A673 (cell line): ENCODE data around the gene IFRD2. TPM values are rescaled to one million over a fixed set of nuclear protein-coding genes. Genes with fewer than 3 reads are reported as not detected.
"Not testable (repeated sequence)": the region's sequence is repeated elsewhere in the genome, so short reads cannot be mapped to it uniquely, and the experiment has no call there.

Experiments used
- BruUV-seq: library from RNA; stranded (reverse); fragments of 400-500 nt; replicated peaks from 2 replicates; lab custom pipeline; 2021; lab: Mats Ljungman, UMichigan
- CTCF ChIA-PET: fragments of 300-600 bp; sonication (Branson Sonifier 250); formaldehyde crosslinking; loops from one replicate; lab custom pipeline; 2022; ENCODE audit warnings: antibody characterized with exemption; lab: Charles Lee
- POLR2A ChIA-PET: fragments of 300-600 bp; sonication (Branson Sonifier 250); formaldehyde crosslinking; loops from one replicate; lab custom pipeline; 2022; ENCODE audit warnings: antibody characterized with exemption; ENCODE audit not compliant: low non-redundant PET; lab: Charles Lee
- DNase-seq: peaks from one replicate; pipeline ENCODE4 v3.0.0-alpha.2; 2015; ENCODE audit warnings: low spot score
- H3K27ac ChIP-seq: fragments of 200-600 bp; sonication (generic); 2 replicates; pipeline ENCODE4 v1.5.1; 2016; ENCODE audit warnings: mixed run types, low read depth, mild to moderate bottlenecking, mixed read lengths, antibody characterized with exemption, low read length; ENCODE audit not compliant: poor library complexity, severe bottlenecking
- H3K27me3 ChIP-seq: fragments of 200-600 bp; sonication (generic); replicated peaks from 2 replicates; pipeline ENCODE4 v1.6.1; 2017; ENCODE audit warnings: mixed run types, low read depth, mild to moderate bottlenecking, mixed read lengths, antibody characterized with exemption, low read length; ENCODE audit not compliant: insufficient read depth, poor library complexity
- H3K36me3 ChIP-seq: fragments of 200-600 bp; sonication (generic); 2 replicates; pipeline ENCODE4 v1.6.1; 2016; ENCODE audit warnings: mixed run types, mild to moderate bottlenecking, mixed read lengths, antibody characterized with exemption, low read length; ENCODE audit not compliant: insufficient read depth, poor library complexity, severe bottlenecking
- H3K4me1 ChIP-seq: fragments of 200-600 bp; sonication (generic); 2 replicates; pipeline ENCODE4 v1.6.1; 2017; ENCODE audit warnings: mixed run types, mild to moderate bottlenecking, mixed read lengths, antibody characterized with exemption, low read length; ENCODE audit not compliant: insufficient read depth, poor library complexity, severe bottlenecking
- H3K4me3 ChIP-seq: fragments of 200-600 bp; sonication (generic); 2 replicates; pipeline ENCODE4 v1.5.1; 2016; ENCODE audit warnings: low read depth, mixed run types, mild to moderate bottlenecking, mixed read lengths, low read length; ENCODE audit not compliant: poor library complexity, severe bottlenecking
- H3K9me3 ChIP-seq: fragments of 200-600 bp; sonication (generic); 2 replicates; pipeline ENCODE4 v1.6.1; 2016; ENCODE audit warnings: mixed run types, low read depth, mild to moderate bottlenecking, mixed read lengths, antibody characterized with exemption, low read length; ENCODE audit not compliant: poor library complexity, severe bottlenecking
- EZH2 ChIP-seq: fragments of 200-600 bp; sonication (generic); IDR thresholded peaks from 2 replicates; pipeline ENCODE4 v1.6.1; 2017; ENCODE audit warnings: borderline replicate concordance, low read depth, mild to moderate bottlenecking, mixed read lengths, antibody characterized with exemption, low read length; ENCODE audit not compliant: poor library complexity, severe bottlenecking
- intact Hi-C: fragments of 100-400 bp; cut with micrococcal nuclease; formaldehyde crosslinking; loops from one replicate; pipeline ENCODE4 v1.10.0; 2022; ENCODE audit not compliant: unreplicated experiment
- total RNA-seq: library from RNA; stranded (reverse); gene quantifications from 2 replicates; pipeline ENCODE4 v1.2.3, GENCODE V29; 2021
- TF ChIP-seq, protein P1 (sequence below): fragments of 300-800, 200-600 bp; sonication (generic); conservative IDR thresholded peaks from 2 replicates; pipeline ENCODE4 v1.5.1; 2017; ENCODE audit warnings: low read depth, mild to moderate bottlenecking, antibody characterized with exemption, low read length, moderate library complexity, mixed read lengths

IFRD2 gene
- total RNA-seq, 1 experiment from 2014 or later: 77.4 TPM

DNA sequence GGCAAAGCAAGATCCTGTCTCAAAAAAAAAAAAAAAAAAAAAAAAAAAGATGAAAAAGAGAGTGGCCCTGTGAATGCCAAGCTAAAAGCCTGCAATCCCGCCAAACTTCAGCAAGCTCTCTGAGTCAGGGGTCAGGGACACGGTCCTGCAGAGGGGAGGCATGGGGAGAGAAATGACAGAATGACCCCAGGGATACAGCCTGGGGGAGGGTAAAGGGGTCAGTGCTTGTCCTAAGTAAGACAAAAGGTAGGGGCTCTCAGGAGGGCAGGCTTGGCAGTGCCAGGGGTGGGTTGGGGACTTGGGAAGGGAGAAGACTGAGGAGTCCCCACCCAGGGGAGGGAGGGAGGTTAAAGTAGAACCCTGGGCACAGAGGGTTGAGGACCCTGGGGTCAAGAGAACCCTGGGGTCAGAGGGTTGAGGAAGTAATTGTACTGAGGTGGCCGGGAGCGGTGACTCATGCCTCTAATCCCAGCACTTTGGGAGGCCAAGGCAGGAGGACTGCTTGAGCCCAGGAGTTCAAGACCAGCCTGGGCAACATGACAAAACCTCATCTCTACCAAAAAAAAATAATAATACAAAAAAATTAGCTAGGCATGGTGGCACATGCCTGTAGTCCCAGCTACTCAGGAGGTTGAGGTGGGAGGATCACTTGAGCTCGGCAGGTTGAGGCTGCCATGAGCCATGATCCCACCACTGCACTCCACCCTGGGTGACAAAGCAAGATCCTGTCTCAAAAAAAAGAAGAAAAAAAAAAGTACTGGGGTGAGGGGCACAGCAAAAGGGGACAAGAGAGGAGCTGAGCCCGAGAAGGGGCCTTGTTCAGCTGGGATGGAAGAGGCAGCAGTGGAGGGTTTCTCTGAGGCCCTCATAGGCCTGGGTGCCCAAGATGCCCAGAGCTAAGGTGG lies 28.5 kb downstream of the IFRD2 start:
- H3K27ac ChIP-seq: peak overlapping the region; percentile 37
- no TSS peak for BruUV-seq
- ChIA-PET POLR2A (interaction anchor here (0.6 kb wide), 1 partner anchor 19 kb away, joined by 13 read pairs; no protein-coding TSS in a partner anchor), CTCF (interaction anchor here (0.9 kb wide), 1 partner anchor 17 kb away, joined by 3 read pairs; no protein-coding TSS in a partner anchor)
- no peaks in the 10 kb centered on the region for H3K9me3 ChIP-seq
- H3K36me3 ChIP-seq: no peaks in the 10 kb centered on the region
- intact Hi-C loops: loop anchor here (10.0 kb wide), 1 partner anchor 139 kb away; no protein-coding TSS in a partner anchor
- no peak for TF ChIP-seq EZH2
- TF ChIP-seq, protein P1, sequence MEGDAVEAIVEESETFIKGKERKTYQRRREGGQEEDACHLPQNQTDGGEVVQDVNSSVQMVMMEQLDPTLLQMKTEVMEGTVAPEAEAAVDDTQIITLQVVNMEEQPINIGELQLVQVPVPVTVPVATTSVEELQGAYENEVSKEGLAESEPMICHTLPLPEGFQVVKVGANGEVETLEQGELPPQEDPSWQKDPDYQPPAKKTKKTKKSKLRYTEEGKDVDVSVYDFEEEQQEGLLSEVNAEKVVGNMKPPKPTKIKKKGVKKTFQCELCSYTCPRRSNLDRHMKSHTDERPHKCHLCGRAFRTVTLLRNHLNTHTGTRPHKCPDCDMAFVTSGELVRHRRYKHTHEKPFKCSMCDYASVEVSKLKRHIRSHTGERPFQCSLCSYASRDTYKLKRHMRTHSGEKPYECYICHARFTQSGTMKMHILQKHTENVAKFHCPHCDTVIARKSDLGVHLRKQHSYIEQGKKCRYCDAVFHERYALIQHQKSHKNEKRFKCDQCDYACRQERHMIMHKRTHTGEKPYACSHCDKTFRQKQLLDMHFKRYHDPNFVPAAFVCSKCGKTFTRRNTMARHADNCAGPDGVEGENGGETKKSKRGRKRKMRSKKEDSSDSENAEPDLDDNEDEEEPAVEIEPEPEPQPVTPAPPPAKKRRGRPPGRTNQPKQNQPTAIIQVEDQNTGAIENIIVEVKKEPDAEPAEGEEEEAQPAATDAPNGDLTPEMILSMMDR: no peak
- no peaks in the 10 kb centered on the region for H3K27me3 ChIP-seq
- no peak for DNase-seq
- no peak overlapping the region for H3K4me3 ChIP-seq
- peaks cover 20% of the 10 kb centered on the region for H3K4me1 ChIP-seq

DNA sequence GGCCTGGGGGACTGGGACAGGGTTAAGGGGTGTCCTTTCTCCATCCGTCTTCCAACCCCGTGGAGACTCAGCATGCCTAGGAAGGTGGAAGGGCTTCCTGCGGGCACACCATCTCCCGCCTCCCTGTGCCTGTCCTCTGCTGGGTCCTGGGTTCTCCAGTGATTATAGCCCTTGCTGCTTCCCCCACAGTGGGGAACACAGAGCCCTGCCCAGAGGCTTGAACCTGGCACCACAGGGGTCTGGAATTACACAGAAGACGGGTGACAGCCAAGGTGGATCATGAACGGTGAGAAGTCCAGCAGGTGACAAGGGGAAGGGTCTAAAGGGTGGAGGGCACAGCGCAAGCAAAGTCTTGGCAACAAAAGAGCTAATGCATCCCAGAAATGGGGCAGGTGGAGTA lies 29.5 kb downstream of the IFRD2 start:
- Histone ChIP-seq H3K36me3 (peaks cover 1% of the 10 kb centered on the region), H3K4me1 (peaks cover 20% of the 10 kb centered on the region), H3K27ac (no peak overlapping the region), H3K9me3 (no peaks in the 10 kb centered on the region), H3K27me3 (no peaks in the 10 kb centered on the region), H3K4me3 (no peak overlapping the region)
- CTCF ChIA-PET: interaction anchor here (0.9 kb wide), 1 partner anchor 16 kb away, joined by 3 read pairs; no protein-coding TSS in a partner anchor
- DNase-seq: no peak
- TF ChIP-seq, protein P1: no peak
- TF ChIP-seq EZH2: no peak
- intact Hi-C loops: loop anchor here (10.0 kb wide), 1 partner anchor 138 kb away; no protein-coding TSS in a partner anchor
- no TSS peak for BruUV-seq
- POLR2A ChIA-PET: no interaction called here

DNA sequence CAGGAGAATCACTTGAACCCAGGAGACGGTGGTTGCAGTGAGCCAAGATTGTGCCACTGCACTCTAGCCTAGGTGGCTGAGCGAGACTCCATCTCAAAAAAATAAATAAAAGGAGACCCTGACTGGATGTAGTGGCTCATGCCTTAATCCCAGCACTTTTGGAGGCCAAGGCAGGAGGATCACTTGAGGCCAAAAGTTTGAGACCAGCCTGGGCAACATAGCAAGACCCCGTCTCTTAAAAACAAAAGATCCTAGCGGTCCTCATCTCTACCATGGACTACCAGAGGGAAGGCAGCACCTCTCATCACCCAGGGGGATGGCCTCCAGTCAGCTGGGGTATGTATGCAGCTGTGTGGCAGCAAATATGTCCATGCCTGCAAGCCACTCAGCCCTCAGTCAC lies 30.0 kb downstream of the IFRD2 start:
- intact Hi-C loops: loop anchor here (10.0 kb wide), 1 partner anchor 137 kb away; no protein-coding TSS in a partner anchor
- H3K36me3 ChIP-seq, H3K9me3 ChIP-seq, H3K27me3 ChIP-seq, H3K27ac ChIP-seq, H3K4me3 ChIP-seq, POLR2A ChIA-PET, BruUV-seq, DNase-seq, CTCF ChIA-PET: not testable (repeated sequence)
- peaks cover 14% of the 10 kb centered on the region for H3K4me1 ChIP-seq
